PC-3 (cell line): ENCODE results near the gene SMPD3. TPM values are rescaled to one million over a fixed set of nuclear protein-coding genes. Genes with fewer than 3 reads are reported as not detected.

ENCODE experiments used
- ATAC-seq: fragments of 200-7000 bp; cut with Tn5 transposase; 2 replicates; pipeline ENCODE4 v1.9.1; 2020; ENCODE audit warnings: mild to moderate bottlenecking, moderate library complexity
- BruUV-seq: library from RNA; stranded (reverse); fragments of 400-500 nt; replicated peaks from 2 replicates; lab custom pipeline; 2021; lab: Mats Ljungman, UMichigan
- CTCF ChIA-PET: fragments of 300-600 bp; sonication (Branson Sonifier 250); formaldehyde crosslinking; loops from one replicate; lab custom pipeline; 2022; ENCODE audit warnings: antibody characterized with exemption; lab: Charles Lee
- POLR2A ChIA-PET: fragments of 300-600 bp; sonication (Branson Sonifier 250); formaldehyde crosslinking; loops from one replicate; lab custom pipeline; 2022; ENCODE audit warnings: antibody characterized with exemption; ENCODE audit not compliant: unreplicated experiment; lab: Charles Lee
- DNase-seq: peaks from one replicate; pipeline ENCODE4 v3.0.0-alpha.2; 2015
- H2AFZ ChIP-seq: fragments of 300-600 bp; sonication (generic); 2 replicates; pipeline ENCODE4 v1.6.0; 2016; ENCODE audit warnings: antibody characterized with exemption, low read length
- H3F3A ChIP-seq: fragments of 300-600 bp; sonication (generic); one replicate; pipeline ENCODE4 v1.6.0; 2017; ENCODE audit warnings: antibody characterized with exemption, low read length, control low read depth, mild to moderate bottlenecking; ENCODE audit not compliant: unreplicated experiment
- H3K27ac ChIP-seq: fragments of 300-600 bp; sonication (generic); 2 replicates; pipeline ENCODE4 v1.5.1; 2016; ENCODE audit warnings: mild to moderate bottlenecking, low read length
- H3K27me3 ChIP-seq: fragments of 300-600 bp; sonication (generic); 2 replicates; pipeline ENCODE4 v1.6.1; 2016; ENCODE audit warnings: low read length, mixed read lengths
- H3K36me3 ChIP-seq: fragments of 300-600 bp; sonication (generic); 2 replicates; pipeline ENCODE4 v1.6.1; 2016; ENCODE audit warnings: low read depth, mixed run types, low read length, mixed read lengths
- H3K4me1 ChIP-seq: fragments of 300-600 bp; sonication (generic); 2 replicates; pipeline ENCODE4 v1.5.1; 2016; ENCODE audit warnings: low read length; ENCODE audit not compliant: insufficient read depth
- H3K4me2 ChIP-seq: fragments of 300-600 bp; sonication (generic); 2 replicates; pipeline ENCODE4 v1.6.0; 2016; ENCODE audit warnings: low read length
- H3K4me3 ChIP-seq: fragments of 300-600 bp; sonication (generic); 2 replicates; pipeline ENCODE4 v1.5.1; 2016; ENCODE audit warnings: mild to moderate bottlenecking, low read length, mixed read lengths
- H3K79me2 ChIP-seq: fragments of 300-600 bp; sonication (generic); 2 replicates; pipeline ENCODE4 v1.6.1; 2017; ENCODE audit warnings: low read length, mixed read lengths
- H3K9ac ChIP-seq: fragments of 300-600 bp; sonication (generic); 2 replicates; pipeline ENCODE4 v1.6.0; 2016; ENCODE audit warnings: mild to moderate bottlenecking, low read length
- H3K9me2 ChIP-seq: fragments of 300-600 bp; sonication (generic); replicated peaks from 2 replicates; pipeline ENCODE4 v1.6.1; 2016; ENCODE audit warnings: mixed run types, low read length, mixed read lengths
- H3K9me3 ChIP-seq: fragments of 300-600 bp; sonication (generic); 2 replicates; pipeline ENCODE4 v1.6.1; 2016; ENCODE audit warnings: low read length, mixed read lengths
- H4K20me1 ChIP-seq: fragments of 300-600 bp; sonication (generic); 2 replicates; pipeline ENCODE4 v1.6.1; 2016; ENCODE audit warnings: low read length, mixed read lengths
- EZH2 ChIP-seq: fragments of 300-600 bp; sonication (generic); IDR thresholded peaks from one replicate; pipeline ENCODE4 v1.6.1; 2017; ENCODE audit warnings: antibody characterized with exemption, mild to moderate bottlenecking, low read length; ENCODE audit not compliant: unreplicated experiment
- EZH2phosphoT487 ChIP-seq: fragments of 300-600 bp; sonication (generic); IDR thresholded peaks from 2 replicates; pipeline ENCODE4 v1.6.1; 2018; ENCODE audit warnings: mild to moderate bottlenecking, antibody characterized with exemption, low read length, borderline replicate concordance
- intact Hi-C: fragments of 100-400 bp; cut with micrococcal nuclease; formaldehyde crosslinking; loops from 2 replicates; pipeline ENCODE4 v1.9.0; 2023
- total RNA-seq: library from RNA; depleted of rRNA; stranded (reverse); fragments of >200 nt; gene quantifications from 2 replicates; pipeline ENCODE4 v1.2.3, GENCODE V29; 2014
- TF ChIP-seq, protein P1 (sequence below): fragments of 300-600 bp; sonication (generic); conservative IDR thresholded peaks from 2 replicates; pipeline ENCODE4 v1.5.1; 2017; ENCODE audit warnings: antibody characterized with exemption, low read depth, mild to moderate bottlenecking, low read length

Gene SMPD3
- total RNA-seq, 1 experiment from 2014 or later, result not detected

GRCh38 chr16:68446681-68447652 lies 1.3 kb downstream of the SMPD3 start:
- H3K27ac ChIP-seq, result no peak overlapping the region
- H3K9ac ChIP-seq, result no peak overlapping the region
- no peaks in the 10 kb centered on the region for H3F3A ChIP-seq
- H3K9me2 ChIP-seq, result no peaks in the 10 kb centered on the region
- DNase-seq (no peak), ATAC-seq (no peak)
- H3K27me3 ChIP-seq, result no peaks in the 10 kb centered on the region
- H3K36me3 ChIP-seq, result no peaks in the 10 kb centered on the region
- no peak overlapping the region for H2AFZ ChIP-seq
- no TSS peak for BruUV-seq
- ChIA-PET CTCF (no interaction called here), POLR2A (no interaction called here)
- TF ChIP-seq, protein P1, sequence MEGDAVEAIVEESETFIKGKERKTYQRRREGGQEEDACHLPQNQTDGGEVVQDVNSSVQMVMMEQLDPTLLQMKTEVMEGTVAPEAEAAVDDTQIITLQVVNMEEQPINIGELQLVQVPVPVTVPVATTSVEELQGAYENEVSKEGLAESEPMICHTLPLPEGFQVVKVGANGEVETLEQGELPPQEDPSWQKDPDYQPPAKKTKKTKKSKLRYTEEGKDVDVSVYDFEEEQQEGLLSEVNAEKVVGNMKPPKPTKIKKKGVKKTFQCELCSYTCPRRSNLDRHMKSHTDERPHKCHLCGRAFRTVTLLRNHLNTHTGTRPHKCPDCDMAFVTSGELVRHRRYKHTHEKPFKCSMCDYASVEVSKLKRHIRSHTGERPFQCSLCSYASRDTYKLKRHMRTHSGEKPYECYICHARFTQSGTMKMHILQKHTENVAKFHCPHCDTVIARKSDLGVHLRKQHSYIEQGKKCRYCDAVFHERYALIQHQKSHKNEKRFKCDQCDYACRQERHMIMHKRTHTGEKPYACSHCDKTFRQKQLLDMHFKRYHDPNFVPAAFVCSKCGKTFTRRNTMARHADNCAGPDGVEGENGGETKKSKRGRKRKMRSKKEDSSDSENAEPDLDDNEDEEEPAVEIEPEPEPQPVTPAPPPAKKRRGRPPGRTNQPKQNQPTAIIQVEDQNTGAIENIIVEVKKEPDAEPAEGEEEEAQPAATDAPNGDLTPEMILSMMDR, result no peak
- TF ChIP-seq EZH2, result no peak
- TF ChIP-seq EZH2phosphoT487, result no peak
- H3K4me1 ChIP-seq, result peaks cover 9% of the 10 kb centered on the region; the same call in 1 of the 2 replicates
- intact Hi-C loops, result no loop called here
- no peak overlapping the region for H3K4me3 ChIP-seq
- no peaks in the 10 kb centered on the region for H3K9me3 ChIP-seq
- no peak overlapping the region for H3K4me2 ChIP-seq
- no peaks in the 10 kb centered on the region for H4K20me1 ChIP-seq
- no peaks in the 10 kb centered on the region for H3K79me2 ChIP-seq

- Histone ChIP-seq H3K9me2 (no peaks in the 10 kb centered on the region), H3K9ac (no peak overlapping the region), H3K4me1 (no peaks in the 10 kb centered on the region; the same call in 1 of the 2 replicates), H3F3A (no peaks in the 10 kb centered on the region), H3K27me3 (no peaks in the 10 kb centered on the region), H4K20me1 (no peaks in the 10 kb centered on the region), H3K9me3 (no peaks in the 10 kb centered on the region), H2AFZ (no peak overlapping the region), H3K79me2 (no peaks in the 10 kb centered on the region), H3K36me3 (no peaks in the 10 kb centered on the region), H3K4me3 (no peak overlapping the region), H3K4me2 (no peak overlapping the region), H3K27ac (no peak overlapping the region)
- ChIA-PET POLR2A (no interaction called here), CTCF (no interaction called here)
- no peak for TF ChIP-seq EZH2phosphoT487
- no peak for TF ChIP-seq EZH2
- TF ChIP-seq, protein P1, result peak; percentile 69
- no TSS peak for BruUV-seq
- ATAC-seq, result no peak
- peak; percentile 68 for DNase-seq
- intact Hi-C loops, result loop anchor here (1.0 kb wide), 1 partner anchor 65 kb away; no protein-coding TSS in a partner anchor
Observed at GRCh38 chr16:68445458-68445857, 2.9 kb downstream of the SMPD3 start.
